CD14-positive monocyte (primary cell): ENCODE measurements around the gene POP7. TPM values are rescaled to one million over a fixed set of nuclear protein-coding genes. Genes with fewer than 3 reads are reported as not detected.

Source experiments
- DNase-seq, 3 donors: peaks; one replicate each; pipeline ENCODE4 v3.0.0-alpha.2; 2011 to 2022
- H2AFZ ChIP-seq: 2 replicates; pipeline ENCODE4 v1.6.0; 2012; ENCODE audit warnings: mild to moderate bottlenecking, low read depth, low read length, inconsistent platforms; ENCODE audit not compliant: insufficient read depth, poor library complexity, severe bottlenecking
- H3K27ac ChIP-seq, 2 donors: 1 replicate in 1 of 2; 2 replicates in 1 of 2; pipeline ENCODE4 v1.5.1; 2012 to 2013; ENCODE audit warnings: low read length in 2 of 2, control low read depth in 1 of 2, inconsistent platforms in 1 of 2, low read depth in 1 of 2, mild to moderate bottlenecking in 1 of 2
- H3K27me3 ChIP-seq, 2 donors: one replicate each; pipeline versions ENCODE4 v1.6.0 to v1.6.1; 2011 to 2013; ENCODE audit warnings: low read length in 2 of 2; ENCODE audit not compliant: control insufficient read depth in 2 of 2, insufficient read depth in 2 of 2
- H3K36me3 ChIP-seq, 2 donors: replicated peaks in 1 of 2; 1 replicate in 1 of 2; 2 replicates in 1 of 2; pipeline versions ENCODE4 v1.5.1 to v1.6.1; 2012 to 2013; ENCODE audit warnings: low read length in 2 of 2, control low read depth in 1 of 2, inconsistent platforms in 1 of 2, mild to moderate bottlenecking in 1 of 2; ENCODE audit not compliant: insufficient read depth in 2 of 2, control insufficient read depth in 1 of 2
- H3K4me1 ChIP-seq, 2 donors: 1 replicate in 1 of 2; 2 replicates in 1 of 2; pipeline versions ENCODE4 v1.5.1 to v1.6.1; 2012 to 2013; ENCODE audit warnings: low read length in 2 of 2, control low read depth in 1 of 2, inconsistent platforms in 1 of 2, mild to moderate bottlenecking in 1 of 2, moderate library complexity in 1 of 2; ENCODE audit not compliant: insufficient read depth in 2 of 2, control insufficient read depth in 1 of 2
- H3K4me2 ChIP-seq: replicated peaks from 2 replicates; pipeline ENCODE3; 2012; ENCODE audit warnings: low read length, moderate library complexity, mild to moderate bottlenecking; ENCODE audit not compliant: poor library complexity, severe bottlenecking; ENCODE audit errors: extremely low read depth
- H3K4me3 ChIP-seq, 3 experiments: fragments of 200-600 bp in 1 of 3; sonication (generic) in 1 of 3; replicated peaks in 1 of 3; 1 replicate in 2 of 3; 2 replicates in 1 of 3; pipeline ENCODE4 v1.5.1; 2011 to 2013; ENCODE audit warnings: low read length in 3 of 3, mild to moderate bottlenecking in 3 of 3, control low read depth in 2 of 3, low read depth in 2 of 3, inconsistent platforms in 1 of 3, moderate library complexity in 1 of 3
- H3K79me2 ChIP-seq: 2 replicates; pipeline ENCODE4 v1.6.0; 2012; ENCODE audit warnings: mild to moderate bottlenecking, control low read depth, inconsistent platforms, low read length, moderate library complexity; ENCODE audit not compliant: insufficient read depth
- H3K9ac ChIP-seq: 2 replicates; pipeline ENCODE4 v1.6.0; 2017; ENCODE audit warnings: low read length, mild to moderate bottlenecking; ENCODE audit not compliant: insufficient read depth, poor library complexity, severe bottlenecking
- H3K9me3 ChIP-seq, 2 donors: replicated peaks in 1 of 2; 1 replicate in 1 of 2; 2 replicates in 1 of 2; pipeline versions ENCODE4 v1.5.1 to v1.6.1; 2012 to 2013; ENCODE audit warnings: low read length in 2 of 2, control low read depth in 1 of 2; ENCODE audit not compliant: control insufficient read depth in 1 of 2, insufficient read depth in 1 of 2
- H4K20me1 ChIP-seq: 2 replicates; pipeline ENCODE4 v1.6.0; 2012; ENCODE audit warnings: mild to moderate bottlenecking, low read length, control low read depth, moderate library complexity; ENCODE audit not compliant: insufficient read depth
- H3K27ac Mint-ChIP-seq, 7 donors: one replicate each; pipeline ENCODE4 v1.8.0; 2020; ENCODE audit warnings: mild to moderate bottlenecking in 7 of 7, mixed read lengths in 7 of 7, moderate library complexity in 6 of 7, inconsistent platforms in 2 of 7
- H3K27me3 Mint-ChIP-seq, 3 donors: one replicate each; pipeline ENCODE4 v1.8.0; 2021 to 2022; ENCODE audit warnings: low read depth in 3 of 3, mild to moderate bottlenecking in 3 of 3, mixed read lengths in 3 of 3, moderate library complexity in 3 of 3, inconsistent platforms in 1 of 3
- H3K36me3 Mint-ChIP-seq, 2 donors: one replicate each; pipeline ENCODE4 v1.8.0; 2020; ENCODE audit warnings: mixed read lengths in 2 of 2, inconsistent platforms in 1 of 2, mild to moderate bottlenecking in 1 of 2
- H3K4me1 Mint-ChIP-seq: one replicate; pipeline ENCODE4 v1.8.0; 2020; ENCODE audit warnings: mild to moderate bottlenecking, mixed read lengths
- H3K4me3 Mint-ChIP-seq, 2 donors: one replicate each; pipeline ENCODE4 v1.8.0; 2020; ENCODE audit warnings: mild to moderate bottlenecking in 2 of 2, mixed read lengths in 2 of 2, moderate library complexity in 1 of 2
- H3K9me3 Mint-ChIP-seq, 7 donors: one replicate each; pipeline ENCODE4 v1.8.0; 2020 to 2022; ENCODE audit warnings: mixed read lengths in 7 of 7, mild to moderate bottlenecking in 6 of 7, moderate library complexity in 6 of 7, inconsistent platforms in 2 of 7
- WGBS: methylation state at CpG from one replicate; pipeline ENCODE4 v1.1.5; 2013; ENCODE audit warnings: missing lambda C conversion rate; ENCODE audit not compliant: insufficient coverage; 5-methylcytosine and 5-hydroxymethylcytosine counted together
- intact Hi-C, 2 donors: fragments of 100-400 bp; cut with micrococcal nuclease; formaldehyde crosslinking; loops; one replicate each; pipeline versions ENCODE4 v1.15.0 to v1.15.1; 2023
- polyA plus RNA-seq, 3 donors: library from polyadenylated mRNA; depleted of rRNA in 1 of 3; unstranded in 2 of 3; stranded (reverse) in 1 of 3; fragments of 300-500 nt in 2 of 3; fragments of >200 nt in 1 of 3; fragmentation: Illumina TruSeq in 2 of 3; gene quantifications; 1 replicate in 2 of 3; 2 replicates in 1 of 3; pipeline ENCODE4 v1.2.3, GENCODE V29; 2012 to 2021
- TF ChIP-seq, protein P1 (sequence below): fragments of 200-600 bp; IDR thresholded peaks from one replicate; pipeline ENCODE4 v1.8.0; 2022; ENCODE audit warnings: antibody characterized with exemption, mild to moderate bottlenecking

Gene POP7
- polyA plus RNA-seq, 3 donors, result 11.1 to 48.5 (median 41.6) TPM

DNA sequence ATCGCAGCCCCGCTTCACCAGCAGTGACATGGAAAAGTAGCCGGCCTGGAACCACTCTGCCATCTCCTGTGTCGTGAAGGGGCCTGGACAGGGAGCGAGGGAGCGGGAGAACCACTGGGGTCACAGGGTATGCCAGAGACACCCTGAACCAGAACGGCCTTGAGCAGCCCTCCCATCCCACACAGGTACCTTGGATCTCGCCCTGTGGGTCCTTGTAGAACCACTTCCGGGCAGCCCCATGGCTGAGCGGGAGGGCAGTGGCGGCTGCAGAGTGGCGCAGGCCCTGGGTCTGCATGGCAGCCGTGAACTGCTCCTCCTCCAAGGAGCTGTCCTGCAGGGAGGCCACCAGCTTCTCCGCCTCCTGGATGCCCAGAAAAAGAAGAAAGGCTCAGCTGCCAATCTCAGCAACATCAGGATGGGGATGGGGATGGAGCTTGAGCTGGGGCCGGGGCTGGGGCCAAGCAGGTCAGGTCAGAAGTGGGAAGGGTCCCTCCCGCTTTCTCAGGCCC is 21.3 kb upstream of the POP7 start:
- no peak overlapping the region for H3K9ac ChIP-seq
- intact Hi-C loops, result no loop called here
- H3K9me3 ChIP-seq, result no peaks in the 10 kb centered on the region
- TF ChIP-seq, protein P1, sequence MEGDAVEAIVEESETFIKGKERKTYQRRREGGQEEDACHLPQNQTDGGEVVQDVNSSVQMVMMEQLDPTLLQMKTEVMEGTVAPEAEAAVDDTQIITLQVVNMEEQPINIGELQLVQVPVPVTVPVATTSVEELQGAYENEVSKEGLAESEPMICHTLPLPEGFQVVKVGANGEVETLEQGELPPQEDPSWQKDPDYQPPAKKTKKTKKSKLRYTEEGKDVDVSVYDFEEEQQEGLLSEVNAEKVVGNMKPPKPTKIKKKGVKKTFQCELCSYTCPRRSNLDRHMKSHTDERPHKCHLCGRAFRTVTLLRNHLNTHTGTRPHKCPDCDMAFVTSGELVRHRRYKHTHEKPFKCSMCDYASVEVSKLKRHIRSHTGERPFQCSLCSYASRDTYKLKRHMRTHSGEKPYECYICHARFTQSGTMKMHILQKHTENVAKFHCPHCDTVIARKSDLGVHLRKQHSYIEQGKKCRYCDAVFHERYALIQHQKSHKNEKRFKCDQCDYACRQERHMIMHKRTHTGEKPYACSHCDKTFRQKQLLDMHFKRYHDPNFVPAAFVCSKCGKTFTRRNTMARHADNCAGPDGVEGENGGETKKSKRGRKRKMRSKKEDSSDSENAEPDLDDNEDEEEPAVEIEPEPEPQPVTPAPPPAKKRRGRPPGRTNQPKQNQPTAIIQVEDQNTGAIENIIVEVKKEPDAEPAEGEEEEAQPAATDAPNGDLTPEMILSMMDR, result no peak
- Mint-ChIP-seq H3K4me3 (no peak overlapping the region), H3K9me3 (peaks cover 0 to 1% (median 0%) of the 10 kb centered on the region in 7 donors), H3K4me1 (peaks cover 13% of the 10 kb centered on the region), H3K36me3 (peaks cover 48 to 88% of the 10 kb centered on the region in 2 donors), H3K27ac (no peak overlapping the region), H3K27me3 (no peaks in the 10 kb centered on the region)
- no peak for DNase-seq
- H3K79me2 ChIP-seq, result peaks cover 19% of the 10 kb centered on the region
- peaks cover 99% of the 10 kb centered on the region for H4K20me1 ChIP-seq
- WGBS, result 96% methylated on average over 13 of the region's 16 CpGs
- H3K36me3 ChIP-seq, result peaks cover 85 to 88% of the 10 kb centered on the region in 2 donors
- H3K4me3 ChIP-seq, result no peak overlapping the region
- H3K27me3 ChIP-seq, result no peaks in the 10 kb centered on the region
- no peak overlapping the region for H2AFZ ChIP-seq
- H3K4me1 ChIP-seq, result peaks cover 13 to 15% of the 10 kb centered on the region in 2 donors
- H3K4me2 ChIP-seq, result no peak overlapping the region
- no peak overlapping the region for H3K27ac ChIP-seq

DNA sequence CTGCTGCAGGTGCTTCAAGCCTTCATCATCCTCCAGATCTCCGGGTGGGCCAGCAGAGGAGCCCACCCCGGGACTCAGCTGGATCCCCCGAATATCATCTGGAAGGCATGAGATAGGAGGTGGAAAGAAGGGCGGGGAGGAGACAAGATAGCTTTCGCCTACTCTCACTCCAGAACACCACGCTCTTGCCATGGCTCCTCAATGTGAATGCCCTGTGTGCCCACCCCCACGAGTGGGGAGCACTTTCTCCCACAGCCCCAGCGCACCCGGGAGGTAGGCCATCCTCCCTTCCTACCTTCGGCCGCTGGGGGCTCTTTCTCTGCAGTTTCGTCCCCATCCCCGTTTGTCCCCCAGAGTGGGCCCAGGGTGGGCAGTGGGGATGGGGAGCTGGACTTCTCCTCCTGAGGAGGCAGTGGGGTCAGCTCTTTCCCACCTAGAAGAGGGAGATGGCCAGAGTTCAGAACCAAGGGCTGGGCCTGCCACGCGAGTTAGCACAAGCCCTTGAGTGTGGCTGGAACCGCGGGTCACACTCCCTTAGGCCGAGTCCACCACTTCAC is 20.8 kb upstream of the POP7 start:
- Mint-ChIP-seq H3K36me3 (peaks cover 45 to 82% of the 10 kb centered on the region in 2 donors), H3K27ac (peak overlapping the region in 1 of 7 donors; percentile 41), H3K9me3 (peaks cover 0 to 1% (median 0%) of the 10 kb centered on the region in 7 donors), H3K4me1 (peaks cover 8% of the 10 kb centered on the region), H3K4me3 (no peak overlapping the region), H3K27me3 (no peaks in the 10 kb centered on the region)
- peaks cover 25% of the 10 kb centered on the region for H3K79me2 ChIP-seq
- no peak overlapping the region for H3K4me3 ChIP-seq
- peaks cover 99% of the 10 kb centered on the region for H4K20me1 ChIP-seq
- no peak overlapping the region for H2AFZ ChIP-seq
- no peaks in the 10 kb centered on the region for H3K9me3 ChIP-seq
- peaks cover 81 to 93% of the 10 kb centered on the region in 2 donors for H3K36me3 ChIP-seq
- 100% methylated on average over 7 of the region's 18 CpGs for WGBS
- no peaks in the 10 kb centered on the region for H3K27me3 ChIP-seq
- H3K4me2 ChIP-seq, result no peak overlapping the region
- TF ChIP-seq, protein P1, result no peak
- DNase-seq, result no peak
- H3K9ac ChIP-seq, result no peak overlapping the region
- H3K27ac ChIP-seq, result no peak overlapping the region
- intact Hi-C loops, result no loop called here
- H3K4me1 ChIP-seq, result peaks cover 8 to 10% of the 10 kb centered on the region in 2 donors
